Activated naive CD4-positive, alpha-beta T cell treated with Interleukin-2 at 50 U/mL for 16 hours (primary cell): ENCODE measurements around the gene ERMN.

Experiments used
- DNase-seq: peaks from one replicate; pipeline ENCODE4 v3.0.0-alpha.2; 2020

The ERMN gene

GRCh38 chr2:157327621-157328500 is 2.2 kb upstream of the ERMN start:
- DNase-seq, result peak; percentile 87

DNA sequence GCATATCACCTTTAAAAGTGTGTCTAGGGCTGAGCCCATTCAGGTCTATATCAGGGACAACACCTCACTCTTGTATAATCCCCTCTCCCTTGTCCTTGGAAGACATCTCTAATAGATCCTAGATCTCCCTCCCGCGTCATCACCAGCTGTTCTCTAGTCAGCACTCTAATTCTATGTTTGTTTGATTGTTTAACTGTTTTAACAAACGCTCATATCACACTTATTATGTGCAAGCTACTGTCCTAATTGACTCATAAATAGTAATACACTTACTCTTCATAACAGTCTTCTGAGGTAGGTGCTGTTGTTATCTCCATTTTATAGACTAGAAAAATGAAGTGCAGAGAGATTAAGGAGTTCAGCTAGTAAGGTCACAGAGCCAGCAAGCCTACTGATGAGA is 1.6 kb upstream of the ERMN start:
- DNase-seq, result no peak

DNA sequence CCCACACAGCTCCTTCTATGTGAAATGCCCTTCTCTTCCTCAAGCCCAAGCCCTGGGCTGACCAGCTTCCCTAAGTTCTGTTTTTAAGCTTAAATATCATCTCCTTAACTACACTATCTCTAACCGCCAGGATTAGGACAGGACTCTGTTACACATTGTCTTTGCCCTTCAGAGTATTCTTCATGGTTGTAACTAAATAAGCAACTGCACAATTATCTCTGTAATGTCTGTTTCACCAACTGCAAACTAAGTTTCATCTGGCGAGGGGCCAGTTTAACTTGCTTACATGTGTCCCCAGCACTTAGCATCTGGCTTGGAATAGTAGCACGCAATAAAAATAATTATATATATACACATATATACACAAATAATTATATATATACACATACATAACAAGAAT is 1.1 kb upstream of the ERMN start:
- DNase-seq, result no peak

DNA sequence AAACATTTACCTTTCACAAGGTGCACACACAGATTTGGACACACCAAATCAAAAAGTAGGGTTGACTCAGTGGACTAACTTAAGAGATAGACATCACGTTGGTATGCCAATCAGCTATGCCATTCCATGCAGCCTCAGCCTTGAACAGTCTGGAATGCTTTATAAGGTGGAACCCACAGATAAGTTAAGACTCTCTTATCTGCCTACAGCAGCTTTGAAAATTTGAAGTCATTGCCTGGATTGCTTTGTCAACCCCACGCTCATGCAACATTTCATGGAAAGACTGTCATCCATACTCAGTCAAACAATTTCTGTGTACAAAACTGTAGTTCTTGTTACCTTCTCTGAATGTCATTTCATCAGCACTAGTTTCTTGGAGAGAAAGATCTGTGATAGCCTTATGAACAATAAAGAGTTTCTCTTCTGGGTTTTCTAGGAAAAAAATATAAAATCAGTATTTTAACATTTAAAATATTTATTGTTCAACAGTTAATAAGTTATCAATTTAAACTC is 1.2 kb downstream of the ERMN start:
- no peak for DNase-seq

DNA sequence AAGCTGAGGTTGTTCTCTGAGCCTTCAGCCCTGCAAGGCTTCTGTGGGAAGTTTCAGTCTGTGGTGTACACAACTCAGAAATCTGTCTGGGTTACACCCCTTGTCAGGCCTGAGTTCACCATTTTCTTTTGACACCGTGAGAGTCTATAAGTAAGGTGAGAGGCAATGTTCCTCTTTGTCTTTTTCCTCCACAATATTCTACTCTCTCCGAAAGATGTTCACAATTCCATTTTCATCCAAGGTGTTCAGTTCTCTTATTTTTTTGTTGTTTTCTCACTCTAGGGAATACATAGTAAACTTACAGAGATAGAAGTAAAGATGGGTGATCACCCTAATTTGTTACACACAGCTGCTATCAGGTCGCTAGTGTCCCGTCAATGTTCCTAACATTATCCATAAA is 3.2 kb downstream of the ERMN start:
- no peak for DNase-seq

- DNase-seq, result no peak
Measured at GRCh38 chr2:157321466-157321865, 4.2 kb downstream of the ERMN start.

DNA sequence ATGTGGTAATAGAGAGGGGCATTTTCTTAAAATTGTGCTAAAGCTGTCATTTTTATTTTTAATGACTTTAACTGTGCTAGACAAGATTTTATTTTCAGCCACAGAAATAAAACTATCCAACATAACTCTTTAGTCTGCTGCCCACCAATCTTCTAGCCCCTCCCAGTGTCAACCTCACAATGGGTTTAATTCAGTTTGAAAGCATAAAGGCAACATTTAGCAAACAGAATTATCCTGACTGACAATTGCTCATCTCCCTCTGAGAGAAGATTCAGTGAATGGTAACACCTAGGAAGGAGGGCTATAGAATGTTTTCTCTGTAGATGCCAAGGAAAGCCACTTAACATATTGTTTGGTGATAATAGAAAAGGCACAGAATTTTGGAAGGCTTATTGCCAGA is 5.2 kb downstream of the ERMN start:
- no peak for DNase-seq

- DNase-seq, result no peak
Measured at GRCh38 chr2:157319795-157320194, 5.8 kb downstream of the ERMN start.

DNA sequence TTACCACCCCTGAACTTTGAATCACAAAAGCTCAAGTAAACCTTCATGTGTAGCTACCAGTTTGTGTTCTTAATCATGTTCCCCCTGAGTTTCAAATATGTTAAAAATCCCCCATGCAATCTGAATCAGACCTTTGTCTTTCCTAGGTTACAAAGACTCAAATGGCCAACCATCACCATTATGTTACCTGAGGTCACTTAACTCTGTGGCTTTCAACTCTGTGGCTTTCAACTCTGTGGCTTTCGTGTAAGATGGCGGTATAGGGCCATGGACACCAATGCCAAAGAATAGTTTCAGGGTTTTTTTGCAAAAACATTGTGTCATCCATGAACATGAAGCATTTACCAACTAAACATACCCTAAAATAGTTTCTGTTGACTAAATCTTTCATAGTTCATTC is 6.7 kb downstream of the ERMN start:
- no peak for DNase-seq

DNA sequence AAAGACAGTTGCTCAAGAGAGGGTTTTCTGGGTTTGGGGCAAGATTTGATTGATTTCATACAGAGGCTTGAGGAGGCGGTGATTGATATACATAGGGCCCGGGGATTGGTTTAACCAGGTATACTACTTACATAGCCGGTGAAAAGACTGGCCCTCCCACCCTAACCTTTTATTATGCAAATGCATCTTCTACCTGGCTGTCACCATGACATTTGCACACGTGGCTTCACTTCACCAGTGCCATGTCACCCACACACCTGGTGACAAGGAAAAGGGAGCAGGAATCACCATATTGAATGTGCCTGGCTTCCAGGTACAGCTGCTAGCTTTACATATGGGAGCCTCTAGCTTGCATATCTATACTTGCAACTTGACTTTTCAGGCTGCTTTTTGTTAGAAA is 9.7 kb downstream of the ERMN start:
- DNase-seq, result no peak

DNA sequence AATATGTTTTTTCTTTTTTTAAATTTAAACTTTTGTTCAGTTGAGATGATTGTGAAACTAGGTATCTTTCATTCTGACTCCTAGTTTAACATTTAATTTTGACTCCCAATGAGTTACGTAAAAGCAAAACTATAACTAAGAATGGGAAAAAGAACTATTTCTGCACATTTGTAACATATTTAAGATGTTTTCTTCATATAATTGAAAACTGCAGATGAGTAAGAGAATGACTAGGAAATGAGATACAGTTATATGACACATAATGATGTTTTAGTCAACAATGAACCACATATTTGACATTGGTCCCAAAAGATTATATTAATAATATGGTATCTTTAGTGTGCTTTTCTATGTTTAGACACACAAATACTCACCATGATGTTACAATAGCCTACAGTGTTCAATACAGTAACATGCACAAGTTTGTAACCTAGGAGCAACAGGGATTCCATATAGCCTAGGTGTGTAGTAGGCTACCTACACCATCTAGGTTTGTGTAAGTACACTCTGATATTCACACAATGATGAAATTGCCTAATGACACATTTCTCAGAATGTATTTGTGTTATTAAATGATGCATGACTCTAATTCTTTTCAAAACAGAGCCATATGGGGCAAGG is 12.6 kb downstream of the ERMN start:
- peak; percentile 11 for DNase-seq

DNA sequence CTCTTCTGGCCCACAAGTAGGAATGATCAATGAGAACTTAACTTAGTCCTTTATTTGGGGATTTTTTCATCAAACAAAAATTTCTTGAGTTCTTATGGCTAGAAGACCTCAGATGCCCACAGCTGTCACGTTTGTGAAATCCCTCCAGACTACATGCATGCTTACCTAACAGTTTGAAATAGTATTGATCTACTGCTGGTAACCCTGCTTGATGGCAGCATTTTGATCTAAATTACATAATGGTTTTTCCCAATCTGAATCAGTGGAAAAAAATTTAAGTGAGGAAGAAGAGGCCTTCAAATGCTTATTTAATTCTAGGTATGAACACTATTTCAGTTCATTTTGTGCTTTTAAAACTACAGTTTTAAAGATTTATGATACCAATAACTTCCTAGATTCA is 13.9 kb downstream of the ERMN start:
- no peak for DNase-seq

GRCh38 chr2:157309878-157310277 is 15.7 kb downstream of the ERMN start:
- DNase-seq, result no peak

DNA sequence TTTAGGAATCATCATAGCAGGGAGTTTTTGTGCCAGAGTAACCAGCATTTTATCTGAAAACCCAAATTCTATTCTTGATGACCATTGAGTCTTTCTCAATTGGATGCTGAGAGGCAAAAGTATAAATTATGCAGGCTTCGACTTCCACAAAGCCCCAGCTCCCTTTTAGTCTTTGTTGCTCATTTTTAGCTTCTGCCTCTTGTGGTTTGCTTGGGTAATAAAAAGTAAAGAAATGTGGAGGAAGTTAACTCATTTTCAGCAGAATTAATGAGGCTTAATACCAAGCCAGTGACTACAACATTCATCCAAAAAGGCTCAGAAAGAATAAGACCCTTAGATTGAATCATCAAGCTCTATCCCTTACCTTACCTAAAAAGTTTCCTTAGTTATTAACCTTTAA is 18.6 kb downstream of the ERMN start:
- DNase-seq, result no peak

- no peak for DNase-seq
Measured at GRCh38 chr2:157305723-157306110, 19.9 kb downstream of the ERMN start.

- no peak for DNase-seq
Measured at GRCh38 chr2:157304811-157305722, 20.6 kb downstream of the ERMN start.

DNA sequence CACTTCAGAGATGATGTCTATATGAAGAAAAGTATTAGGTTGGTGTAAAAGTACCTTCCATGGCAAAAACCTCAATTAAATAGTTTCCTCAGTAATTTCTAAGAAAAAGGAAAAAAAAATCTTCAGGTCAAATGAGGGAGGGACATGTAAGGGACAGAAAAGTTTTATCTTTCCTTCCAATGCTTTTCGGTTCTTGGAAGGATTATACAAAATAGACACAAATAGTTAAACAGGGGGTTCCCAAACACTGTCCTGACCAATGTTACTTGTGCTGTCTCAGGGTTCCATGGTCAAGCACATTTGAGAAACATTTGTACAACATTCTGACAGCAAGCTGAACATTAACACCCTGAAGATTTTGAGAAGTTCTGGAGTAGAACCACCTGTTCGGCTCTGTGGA is 22.0 kb downstream of the ERMN start:
- no peak for DNase-seq

GRCh38 chr2:157302492-157303099 is 23.0 kb downstream of the ERMN start:
- peak; percentile 12 for DNase-seq

DNA sequence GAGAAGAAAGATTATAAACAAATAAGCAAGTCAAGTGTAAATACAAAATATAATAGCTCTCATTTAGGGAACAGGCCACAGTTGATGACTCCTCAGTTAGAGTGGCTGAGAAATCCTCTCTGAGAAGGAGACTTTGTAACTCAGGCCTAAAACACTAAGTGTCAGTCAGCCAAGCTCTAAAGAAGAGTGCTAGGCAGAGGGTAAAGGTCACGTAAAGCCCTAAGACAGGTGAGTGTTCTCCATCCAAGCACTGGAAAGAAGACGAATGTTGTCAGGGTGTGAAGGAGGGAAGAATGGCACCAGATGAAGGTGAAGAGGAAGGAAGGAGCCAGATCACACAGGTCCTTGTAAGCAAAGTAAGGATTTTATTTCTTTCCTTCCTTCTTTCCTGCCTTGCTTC is 24.3 kb downstream of the ERMN start:
- DNase-seq, result no peak

DNA sequence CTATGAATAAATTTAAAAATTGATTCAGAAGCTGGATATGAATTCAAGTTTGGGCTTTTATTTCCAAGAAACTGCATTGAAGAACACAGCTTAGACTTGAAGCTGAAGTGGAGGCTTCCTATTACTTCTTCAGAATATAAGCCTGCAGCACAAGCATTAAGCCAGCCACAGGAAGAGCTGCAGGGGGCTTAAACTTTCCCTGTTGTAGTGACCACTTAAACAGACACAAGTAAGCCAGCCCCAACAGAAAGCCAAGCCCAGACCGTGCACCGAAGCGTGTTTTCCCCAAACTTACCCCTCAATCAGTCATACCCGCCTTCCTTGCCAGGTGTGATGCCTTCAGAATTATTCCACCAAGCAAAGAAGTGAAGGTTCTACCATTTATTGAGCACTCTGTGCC is 28.7 kb downstream of the ERMN start:
- no peak for DNase-seq

DNA sequence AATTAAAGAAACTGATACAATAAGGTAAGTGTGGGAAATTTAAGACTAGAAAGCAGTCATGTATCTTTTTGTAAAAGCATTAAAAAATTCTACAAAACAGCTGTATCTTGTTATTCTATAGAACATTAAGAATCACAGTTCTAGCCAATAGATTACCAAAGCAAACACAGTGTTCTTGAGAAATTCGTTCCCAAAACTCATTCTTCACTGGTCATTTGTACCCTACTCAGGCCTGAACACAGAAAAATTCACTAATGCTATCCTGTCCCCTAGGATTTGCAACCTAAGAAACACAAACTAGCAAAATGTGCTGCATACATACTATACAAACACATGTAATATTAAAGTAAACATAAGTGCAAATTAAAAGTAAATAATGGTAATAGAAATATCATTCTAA is 29.1 kb downstream of the ERMN start:
- DNase-seq, result no peak

- DNase-seq, result no peak
Measured at GRCh38 chr2:157292853-157293252, 32.8 kb downstream of the ERMN start.

- DNase-seq, result no peak
Measured at GRCh38 chr2:157291018-157291417, 34.6 kb downstream of the ERMN start.
